ENCODE results near the gene LCTL. TPM values are rescaled to one million over a fixed set of nuclear protein-coding genes. Genes with fewer than 3 reads are reported as not detected.

LCTL gene
- total RNA-seq, 4 donors from 2014 or later = not detected

GRCh38 chr15:66567897-66568296, 2.1 kb upstream of the LCTL start:
- DNase-seq (ENCODE audit: low spot score) (no peak), ATAC-seq (ENCODE audit: low FRiP score) (no peak)
- TF ChIP-seq CTCF (IDR thresholded peaks at IDR 0.05) = no peak

- peak; percentile 57 for DNase-seq (ENCODE audit: low spot score)
- no peak for ATAC-seq (ENCODE audit: low FRiP score)
- TF ChIP-seq CTCF (IDR thresholded peaks at IDR 0.05) = no peak
These were observed 1.2 kb upstream of the LCTL start for GRCh38 chr15:66566963-66567531.

- DNase-seq (ENCODE audit: low spot score) (no peak), ATAC-seq (ENCODE audit: low FRiP score) (no peak)
- no peak for TF ChIP-seq CTCF (IDR thresholded peaks at IDR 0.05)
These were observed 607 bp downstream of the LCTL start for GRCh38 chr15:66565141-66565641.

DNA sequence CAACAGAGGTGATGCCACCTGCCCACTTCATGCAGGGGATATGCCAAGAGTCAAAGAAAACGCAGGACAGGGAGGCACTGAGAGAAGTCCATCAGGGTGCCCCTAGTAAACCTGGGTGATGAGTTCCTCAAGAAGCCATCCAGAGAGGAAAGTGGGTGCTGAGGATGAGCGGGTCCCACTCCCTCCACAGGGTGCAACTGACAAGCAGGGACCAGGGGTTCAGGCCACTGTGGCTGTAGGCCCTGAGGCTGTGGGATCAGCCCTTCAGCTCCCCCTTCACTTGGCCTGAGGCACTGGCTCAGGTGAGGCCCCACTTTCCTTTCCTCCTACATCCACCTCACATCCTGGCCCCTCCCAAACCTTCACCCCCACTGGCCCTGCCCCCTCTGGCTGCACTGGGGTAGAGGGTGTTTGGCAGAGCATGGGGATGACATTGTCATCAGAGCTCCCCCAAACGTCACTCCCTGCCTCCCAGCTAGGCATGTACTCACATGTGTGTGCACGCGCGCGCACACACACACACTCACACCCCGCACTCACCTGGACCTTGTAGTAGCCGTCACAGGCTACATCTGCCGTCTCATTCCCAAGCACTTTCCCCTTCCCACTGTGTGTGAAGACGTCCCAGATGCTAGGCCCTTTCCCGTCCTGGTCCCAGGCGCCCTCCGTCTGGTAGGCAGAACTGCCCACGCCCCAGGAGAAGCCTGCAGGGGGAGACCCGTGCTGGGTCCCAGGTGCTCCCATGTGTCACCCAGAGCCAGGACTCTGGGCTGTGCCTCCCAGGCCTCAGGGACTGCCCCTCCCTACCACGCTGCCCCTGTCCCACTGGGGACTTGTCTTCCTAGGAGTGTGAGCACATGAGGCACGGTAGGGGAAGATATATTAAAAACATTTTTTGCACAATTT, 1.4 kb downstream of the LCTL start:
- DNase-seq (ENCODE audit: low spot score) = no peak
- no peak for TF ChIP-seq CTCF (IDR thresholded peaks at IDR 0.05)
- no peak for ATAC-seq (ENCODE audit: low FRiP score)

DNA sequence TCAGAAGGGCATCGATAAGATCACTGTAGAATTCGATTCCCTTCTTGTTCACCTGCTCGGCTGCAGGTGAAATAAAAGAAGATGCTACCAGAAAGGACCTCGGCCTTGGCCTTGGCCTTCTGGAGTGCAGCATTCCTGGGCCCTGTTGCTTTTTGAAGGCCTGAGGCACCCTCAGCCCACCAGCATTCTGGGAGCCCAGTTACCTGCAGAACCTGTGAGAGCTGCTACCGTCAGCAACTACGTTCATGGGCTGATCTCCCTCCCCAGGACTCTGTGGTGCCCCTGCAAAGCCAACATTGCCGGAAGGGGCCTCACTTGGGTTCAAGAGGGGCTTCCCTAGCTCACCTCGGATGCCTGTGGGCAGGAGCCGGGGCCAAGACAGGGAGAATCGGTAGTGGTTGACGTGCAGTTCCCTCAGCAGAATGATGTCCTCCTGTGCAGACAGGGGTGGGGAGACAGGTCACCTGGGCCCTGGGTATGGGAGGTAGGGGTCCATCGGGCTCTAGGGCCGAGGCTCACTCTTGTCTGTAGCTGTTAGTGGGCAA, 2.2 kb downstream of the LCTL start:
- no peak for DNase-seq (ENCODE audit: low spot score)
- ATAC-seq (ENCODE audit: low FRiP score) = no peak
- no peak for TF ChIP-seq CTCF (IDR thresholded peaks at IDR 0.05)

DNA sequence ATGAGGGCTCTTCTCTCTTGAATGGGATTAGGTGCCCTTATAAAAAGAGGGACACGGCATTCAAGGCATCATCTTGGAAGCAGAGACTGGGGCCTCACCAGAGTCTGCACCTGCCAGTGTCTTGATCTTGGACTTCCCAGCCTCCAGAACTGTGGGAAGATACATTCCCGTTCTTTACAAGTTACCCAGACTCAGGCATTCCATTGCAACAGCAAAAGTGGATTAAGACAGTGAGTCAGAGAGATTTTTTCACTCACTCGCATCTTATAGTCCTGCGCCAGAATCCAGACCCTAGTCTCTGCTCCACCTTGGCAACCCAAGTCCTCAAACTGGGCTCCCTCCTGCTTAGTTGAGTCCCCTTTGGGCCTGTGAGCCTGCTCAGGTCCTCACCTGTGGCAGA, 2.7 kb downstream of the LCTL start:
- no peak for ATAC-seq (ENCODE audit: low FRiP score)
- no peak for TF ChIP-seq CTCF (IDR thresholded peaks at IDR 0.05)
- no peak for DNase-seq (ENCODE audit: low spot score)
